ENCODE measurements around the gene GARS1.
"Not testable (repeated sequence)": the region's sequence is repeated elsewhere in the genome, so short reads cannot be mapped to it uniquely, and the experiment has no call there.

GARS1 gene

GRCh38 chr7:30630986-30631385, 36.3 kb downstream of the GARS1 start:
- DNase-seq, result no peak

DNA sequence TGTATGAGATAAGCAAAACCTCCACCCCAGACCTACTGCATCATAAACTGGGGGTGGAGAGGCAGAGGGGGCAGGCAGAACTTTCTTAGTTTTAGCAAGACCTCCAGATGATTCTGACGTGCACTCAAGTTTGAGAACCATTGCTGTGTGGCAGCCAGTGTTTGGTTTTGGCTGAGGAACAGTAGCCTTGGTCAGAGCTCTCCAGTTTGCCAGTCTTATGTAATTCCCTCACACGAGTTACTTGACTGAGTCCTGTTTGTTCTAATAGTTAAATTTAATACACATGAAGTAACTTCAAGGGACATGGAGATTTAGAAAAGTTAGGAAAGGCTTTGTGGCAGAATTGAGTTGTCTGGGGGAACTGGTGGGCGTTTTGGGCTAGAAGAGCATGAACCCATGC, 38.5 kb downstream of the GARS1 start:
- no peak for DNase-seq

DNA sequence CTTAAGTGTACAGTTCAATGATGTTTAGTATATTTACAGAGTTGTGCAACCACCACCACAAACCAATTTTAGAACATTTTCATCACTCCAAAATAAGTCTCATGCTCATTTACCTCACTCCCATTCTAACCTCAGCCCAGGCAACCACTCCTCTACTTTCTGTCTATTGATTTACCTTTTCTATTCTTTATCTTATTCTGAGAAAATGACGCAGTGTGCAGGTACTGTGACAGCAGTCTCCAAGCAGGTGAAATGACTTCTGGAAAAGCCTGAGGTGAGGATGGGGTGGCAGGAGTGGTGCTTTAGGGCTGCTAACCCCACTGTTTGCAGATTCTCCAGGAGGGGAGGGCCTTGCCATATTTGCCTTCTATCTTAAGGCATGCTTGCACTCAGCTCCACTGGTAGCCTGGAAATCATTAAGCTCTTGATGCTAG, 39.5 kb downstream of the GARS1 start:
- no peak for DNase-seq

GRCh38 chr7:30634634-30635201, 40.0 kb downstream of the GARS1 start:
- no peak for DNase-seq

GRCh38 chr7:30635798-30636197, 41.1 kb downstream of the GARS1 start:
- no peak for DNase-seq

- DNase-seq, result not testable (repeated sequence)
These were observed 47.6 kb downstream of the GARS1 start for GRCh38 chr7:30642322-30642721.

DNA sequence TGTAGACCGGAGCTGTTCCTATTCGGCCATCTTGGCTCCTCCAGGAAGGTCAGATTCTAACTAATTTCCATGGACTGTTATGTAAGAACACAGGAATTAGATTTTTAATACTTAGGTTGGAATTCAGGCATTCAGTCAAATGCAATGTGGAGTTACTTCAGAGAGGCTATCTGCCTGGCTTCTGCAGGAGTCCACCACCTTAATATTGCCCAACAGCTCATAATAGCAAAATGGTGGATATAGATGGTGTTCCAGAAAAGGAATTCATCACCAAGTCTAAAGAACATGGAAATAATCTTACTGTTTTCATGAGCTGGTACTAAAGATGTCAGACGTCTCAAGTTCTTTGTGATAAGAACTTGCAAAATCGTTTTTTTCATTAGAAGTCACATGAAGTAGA, 48.1 kb downstream of the GARS1 start:
- no peak for DNase-seq

GRCh38 chr7:30644286-30644955, 49.7 kb downstream of the GARS1 start:
- DNase-seq, result no peak

DNA sequence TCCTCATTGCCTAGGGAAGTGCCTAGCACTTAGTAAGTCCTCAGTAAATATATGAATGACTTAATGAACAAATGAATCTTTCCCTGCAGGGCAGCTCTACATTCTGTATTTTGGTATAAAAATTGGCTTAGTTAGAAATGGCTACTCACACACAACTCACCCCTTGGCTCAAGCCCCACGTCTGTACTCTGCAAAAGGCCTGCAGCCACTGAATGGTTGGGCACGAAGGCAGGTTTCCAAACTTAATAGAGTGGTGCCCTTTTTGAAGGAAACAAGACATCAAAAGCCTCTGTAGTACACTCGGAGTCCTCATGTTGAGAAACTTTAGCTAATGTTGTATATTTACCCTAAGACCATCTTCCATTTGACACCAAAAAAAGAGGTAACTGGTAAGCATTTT, 51.0 kb downstream of the GARS1 start:
- DNase-seq, result no peak

- no peak for DNase-seq
These were observed 51.5 kb downstream of the GARS1 start for GRCh38 chr7:30646154-30646553.

GRCh38 chr7:30647589-30648364, 53.1 kb downstream of the GARS1 start:
- DNase-seq, result no peak

- DNase-seq, result no peak
These were observed 54.3 kb downstream of the GARS1 start for GRCh38 chr7:30648744-30649540.

DNA sequence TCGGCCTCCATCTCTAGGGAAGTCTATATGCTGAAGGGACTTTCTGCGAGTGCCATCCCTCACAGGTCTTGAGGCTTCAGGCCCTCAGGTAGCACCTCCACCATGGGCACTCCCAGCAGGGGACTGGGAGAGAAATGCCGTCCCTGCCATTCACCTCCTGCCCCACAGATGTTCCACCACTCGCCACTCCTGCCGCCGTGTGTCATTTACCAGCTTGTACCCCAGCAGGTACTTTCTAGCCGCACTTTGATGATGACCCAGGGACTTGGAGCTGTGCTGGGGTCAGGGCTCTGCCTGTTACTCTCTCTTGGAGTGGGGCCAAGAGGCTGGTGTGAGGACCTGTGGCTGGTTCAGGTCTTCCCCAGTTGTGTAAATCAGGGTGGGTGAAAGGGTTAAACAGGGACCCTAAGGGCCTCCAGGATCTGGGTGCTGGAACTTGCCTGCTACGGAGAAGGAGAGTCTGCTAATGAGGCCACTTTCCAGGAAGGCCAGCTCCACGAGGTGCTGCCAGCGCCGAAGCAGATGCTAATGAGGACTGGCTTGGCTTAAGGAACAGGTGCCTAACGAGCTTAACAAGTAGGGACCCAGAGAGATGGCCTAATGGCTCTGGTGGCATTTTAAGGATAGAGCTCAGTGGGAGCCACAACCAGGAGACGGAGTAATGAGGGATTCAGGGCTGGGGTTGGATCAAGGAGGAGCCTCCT, 55.2 kb downstream of the GARS1 start:
- no peak for DNase-seq

GRCh38 chr7:30650421-30650808, 55.7 kb downstream of the GARS1 start:
- DNase-seq, result no peak

- DNase-seq, result no peak
These were observed 57.5 kb downstream of the GARS1 start for GRCh38 chr7:30652132-30652531.

DNA sequence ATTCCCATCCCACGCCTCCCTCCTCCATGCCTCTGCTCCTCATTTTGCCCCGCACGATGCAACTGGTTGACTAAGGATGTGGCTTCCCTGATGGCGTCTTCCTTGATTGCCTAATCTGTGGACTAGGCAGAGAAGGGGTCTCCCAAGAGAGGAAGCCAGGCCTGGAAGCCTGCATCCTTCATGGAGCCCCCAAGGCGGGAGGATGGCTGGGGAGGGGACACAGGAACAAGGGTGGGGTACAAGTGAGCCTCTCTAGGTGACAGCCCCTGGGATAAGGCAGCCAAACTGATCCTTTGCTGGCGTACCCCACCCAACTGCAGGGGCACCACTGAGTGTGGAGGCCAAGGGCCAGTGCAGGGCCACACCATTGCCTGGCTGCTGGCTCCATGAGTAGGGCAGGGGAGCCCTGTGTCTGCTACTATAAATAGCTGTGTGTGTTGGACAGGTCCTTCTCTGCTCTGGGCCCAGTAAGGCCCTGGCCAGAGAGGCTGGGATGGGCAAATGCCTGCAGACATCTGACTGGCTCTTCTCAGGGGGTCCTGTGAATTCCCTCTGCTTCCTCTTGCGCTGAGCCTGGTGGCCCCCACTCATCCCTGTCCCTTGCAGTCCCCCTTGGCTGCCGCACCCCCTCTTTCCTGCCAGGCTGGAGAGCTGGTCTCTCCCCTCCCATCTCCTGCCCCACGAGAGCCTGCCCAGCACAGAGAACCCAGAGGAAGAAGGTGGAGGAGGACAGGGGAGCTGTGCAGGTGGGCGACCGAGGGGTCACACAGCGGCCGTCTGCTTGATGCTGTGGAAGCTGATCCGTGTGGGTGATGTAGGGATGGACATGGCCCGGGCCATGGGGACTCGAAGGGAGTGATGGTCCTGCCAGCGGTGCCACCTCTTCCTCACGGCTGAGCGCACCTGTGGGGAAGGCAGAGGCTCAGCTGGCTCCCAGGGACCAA, 58.3 kb downstream of the GARS1 start:
- DNase-seq, result no peak

DNA sequence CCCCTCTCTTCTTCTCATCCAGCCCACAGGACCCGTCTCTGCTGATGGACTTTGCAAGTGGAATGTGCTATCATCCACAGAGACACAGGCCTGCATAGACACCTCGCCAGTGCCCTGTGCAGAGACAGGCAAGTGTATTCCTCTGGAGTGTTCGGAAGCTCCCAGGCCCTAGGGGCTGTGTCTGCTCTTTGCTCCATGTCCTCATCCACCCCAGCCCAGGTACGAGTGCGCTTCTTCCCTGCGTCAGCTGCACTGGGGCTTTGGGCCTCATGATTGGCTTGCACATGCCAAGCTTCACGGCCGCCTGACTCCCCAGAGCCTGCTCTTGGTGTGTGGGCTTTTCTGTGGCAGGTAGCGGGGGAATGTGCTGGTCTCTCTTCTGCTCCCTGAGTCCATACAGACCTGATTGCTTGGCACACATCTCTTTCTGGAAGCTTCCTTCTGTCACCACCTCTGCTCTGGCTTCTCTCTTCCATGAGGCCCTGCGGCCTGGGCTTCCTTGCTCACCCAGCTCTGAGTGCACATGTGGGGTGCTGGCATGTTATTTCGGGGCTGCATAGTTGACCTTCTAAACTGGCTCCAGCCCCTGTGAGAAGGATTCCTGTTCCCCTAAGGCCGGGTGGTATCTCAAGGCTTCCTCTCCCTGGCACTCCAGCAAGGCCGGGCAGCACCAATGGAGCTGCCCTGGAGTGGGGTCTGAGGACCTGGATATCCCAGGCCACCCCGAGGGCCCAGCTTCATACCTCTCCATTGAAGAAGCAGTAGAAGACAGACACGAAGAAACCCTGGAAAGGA, 59.8 kb downstream of the GARS1 start:
- DNase-seq, result no peak

DNA sequence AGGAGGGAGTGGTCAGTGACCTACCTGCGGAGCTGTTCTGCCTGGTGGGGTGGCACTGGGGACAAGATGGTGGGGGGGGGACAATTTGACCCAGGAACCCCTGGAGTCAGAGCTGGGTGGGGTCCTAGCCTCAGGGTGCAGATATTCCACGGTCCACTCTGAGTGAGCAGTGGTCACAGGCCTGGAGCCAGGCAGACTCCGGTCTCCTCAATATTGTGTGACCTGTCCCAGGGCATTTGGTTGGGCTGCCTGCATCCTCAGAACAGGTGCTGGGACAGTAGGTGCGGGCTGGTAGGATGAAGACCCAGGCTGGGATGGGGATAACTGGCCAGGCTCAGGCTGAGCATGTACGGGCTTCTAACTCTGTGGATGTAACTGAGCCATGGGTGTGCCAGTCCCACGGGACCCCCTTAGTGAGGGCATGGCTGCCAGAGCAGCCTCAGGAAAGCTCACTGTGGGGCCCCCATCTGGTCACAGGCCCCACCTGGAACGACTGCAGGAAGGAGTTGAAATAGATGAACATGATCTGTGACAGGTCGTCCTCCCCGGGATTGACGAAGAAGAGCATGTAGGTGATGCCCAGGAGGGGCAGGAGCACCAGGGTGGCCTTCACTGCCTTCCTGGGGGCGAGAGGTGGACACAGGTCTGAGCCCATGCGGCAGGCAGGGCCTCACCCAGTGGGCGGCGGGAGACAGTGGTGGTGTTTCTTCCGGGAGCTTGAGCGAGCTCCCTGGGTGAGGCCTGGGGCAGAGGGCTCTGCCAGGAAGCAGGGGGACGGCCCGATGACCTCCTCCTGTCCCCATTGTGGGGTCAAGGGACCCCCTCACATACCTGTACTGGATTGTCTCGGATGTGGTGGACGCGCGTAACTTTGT, 60.7 kb downstream of the GARS1 start:
- no peak for DNase-seq
